Stomach (tissue), 4 donors: ENCODE data around the gene ABCB1.

ENCODE experiments used
- CTCF ChIP-seq, 7 experiments: fragments of 450-650 bp in 4 of 7; fragments of 200-600 bp in 3 of 7; sonication (generic) in 3 of 7; IDR thresholded peaks; one replicate each; pipeline ENCODE4 v1.5.1; 2016 to 2019; ENCODE audit warnings: antibody characterized with exemption in 7 of 7, control low read depth in 2 of 7, mild to moderate bottlenecking in 1 of 7
- EP300 ChIP-seq: sonication (generic); formaldehyde crosslinking; IDR thresholded peaks from one replicate; pipeline ENCODE4 v1.6.1; 2017; ENCODE audit warnings: antibody characterized with exemption
- POLR2A ChIP-seq, 4 donors: fragments of 450-650 bp; IDR thresholded peaks; one replicate each; pipeline ENCODE4 v1.6.1; 2016; ENCODE audit warnings: antibody characterized with exemption in 4 of 4, control low read depth in 2 of 4, mild to moderate bottlenecking in 1 of 4, moderate library complexity in 1 of 4
- POLR2AphosphoS5 ChIP-seq, 3 donors: sonication (generic); formaldehyde crosslinking; IDR thresholded peaks; one replicate each; pipeline ENCODE4 v1.6.1; 2016; ENCODE audit warnings: antibody characterized with exemption in 3 of 3

- TF ChIP-seq CTCF (IDR thresholded peaks at IDR 0.05), result no peak
- TF ChIP-seq POLR2AphosphoS5 (IDR thresholded peaks at IDR 0.05), result no peak
- TF ChIP-seq POLR2A (IDR thresholded peaks at IDR 0.05), result no peak
- no peak for TF ChIP-seq EP300
These were observed 66.6 kb downstream of the ABCB1 start for GRCh38 chr7:87534072-87534471.
